HEK293 (cell line): Measurements from ENCODE around the gene FUT6.
A peak's percentile ranks its signal among the peaks of the same experiment; 100 is the strongest.

Experiments used
- CTCF ChIA-PET: fragments of 350-600 bp; formaldehyde crosslinking; extraction: SDS; loops from one replicate; lab custom pipeline; 2021; ENCODE audit warnings: antibody characterized with exemption; lab: Yijun Ruan, JAX
- POLR2A ChIA-PET: fragments of 300-600 bp; formaldehyde crosslinking; extraction: SDS; loops from one replicate; lab custom pipeline; 2020; ENCODE audit warnings: antibody characterized with exemption, inconsistent platforms; lab: Yijun Ruan, JAX
- H3K27ac ChIP-seq: fragments of 200-500 bp; sonication (Bioruptor generic); 2 replicates; pipeline ENCODE4 v1.5.1; 2014; ENCODE audit warnings: low read depth, low read length, control low read depth, inconsistent platforms; ENCODE audit errors: extremely low read depth
- H3K36me3 ChIP-seq, 2 experiments: fragments of 200-500 bp in 1 of 2; sonication (Bioruptor generic) in 1 of 2; 1 replicate in 1 of 2; 2 replicates in 1 of 2; pipeline ENCODE4 v1.5.1; 2014 to 2017; ENCODE audit warnings: inconsistent platforms in 2 of 2, low read length in 2 of 2; ENCODE audit not compliant: control insufficient read depth in 2 of 2, insufficient read depth in 1 of 2
- H3K4me1 ChIP-seq: fragments of 200-500 bp; sonication (Bioruptor generic); 2 replicates; pipeline ENCODE4 v1.5.1; 2014; ENCODE audit warnings: mild to moderate bottlenecking, low read length, inconsistent platforms; ENCODE audit not compliant: control insufficient read depth, insufficient read depth
- H3K4me3 ChIP-seq: 2 replicates; pipeline ENCODE4 v1.5.1; 2011; ENCODE audit warnings: low read depth, mild to moderate bottlenecking, control low read depth, low read length, moderate library complexity
- H3K9me3 ChIP-seq: fragments of 200-500 bp; sonication (Bioruptor generic); 2 replicates; pipeline ENCODE4 v1.5.1; 2014; ENCODE audit warnings: low read depth, low read length, inconsistent platforms; ENCODE audit not compliant: control insufficient read depth, insufficient read depth
- GLI2 ChIP-seq: fragments of 450-650 bp; formaldehyde crosslinking; IDR thresholded peaks from 2 replicates; pipeline ENCODE4; 2017; ENCODE audit warnings: missing biosample characterization, missing genetic modification characterization, low read depth, borderline replicate concordance
- KLF1 ChIP-seq: fragments of 450-650 bp; formaldehyde crosslinking; IDR thresholded peaks from 2 replicates; pipeline ENCODE4 v1.5.1; 2016; ENCODE audit warnings: missing biosample characterization, missing genetic modification characterization
- KLF10 ChIP-seq: fragments of 450-650 bp; IDR thresholded peaks from 2 replicates; pipeline ENCODE4 v1.5.1; 2018; ENCODE audit warnings: missing biosample characterization, mild to moderate bottlenecking, missing genetic modification characterization
- PRDM1 ChIP-seq: fragments of 450-650 bp; formaldehyde crosslinking; IDR thresholded peaks from 2 replicates; pipeline ENCODE4; 2016; ENCODE audit warnings: missing biosample characterization, missing genetic modification characterization
- ZBTB7A ChIP-seq: fragments of 450-650 bp; formaldehyde crosslinking; IDR thresholded peaks from 2 replicates; pipeline ENCODE4 v1.5.1; 2016; ENCODE audit warnings: low read depth, missing biosample characterization, missing genetic modification characterization
- ZBTB8A ChIP-seq: fragments of 450-650 bp; formaldehyde crosslinking; IDR thresholded peaks from 2 replicates; pipeline ENCODE4 v1.5.1; 2016; ENCODE audit warnings: missing biosample characterization, missing genetic modification characterization
- ZFP3 ChIP-seq: fragments of 450-650 bp; formaldehyde crosslinking; IDR thresholded peaks from 2 replicates; pipeline ENCODE4 v1.5.1; 2016; ENCODE audit warnings: low read depth, missing biosample characterization, missing genetic modification characterization
- ZNF10 ChIP-seq: fragments of 450-650 bp; formaldehyde crosslinking; IDR thresholded peaks from 2 replicates; pipeline ENCODE4 v1.5.1; 2017; ENCODE audit warnings: missing biosample characterization, missing genetic modification characterization
- ZNF121 ChIP-seq: fragments of 450-650 bp; formaldehyde crosslinking; IDR thresholded peaks from 2 replicates; pipeline ENCODE4 v1.5.1; 2016; ENCODE audit warnings: missing biosample characterization, missing genetic modification characterization
- ZNF366 ChIP-seq: fragments of 450-650 bp; formaldehyde crosslinking; conservative IDR thresholded peaks from 2 replicates; pipeline ENCODE4 v1.5.1; 2016; ENCODE audit warnings: missing biosample characterization, missing genetic modification characterization
- ZNF530 ChIP-seq: fragments of 450-650 bp; formaldehyde crosslinking; IDR thresholded peaks from 2 replicates; pipeline ENCODE4 v1.5.1; 2016; ENCODE audit warnings: low read depth, missing biosample characterization, missing genetic modification characterization
- ZNF596 ChIP-seq: fragments of 450-650 bp; IDR thresholded peaks from 2 replicates; pipeline ENCODE4 v1.5.0; 2018; ENCODE audit warnings: missing biosample characterization, mild to moderate bottlenecking, missing genetic modification characterization, moderate library complexity
- ZNF623 ChIP-seq: fragments of 450-650 bp; formaldehyde crosslinking; IDR thresholded peaks from 2 replicates; pipeline ENCODE4 v1.5.1; 2016; ENCODE audit warnings: missing biosample characterization, missing genetic modification characterization
- ZNF660 ChIP-seq: fragments of 450-650 bp; IDR thresholded peaks from 2 replicates; pipeline ENCODE4 v1.5.1; 2018; ENCODE audit warnings: missing biosample characterization, mild to moderate bottlenecking, missing genetic modification characterization
- ZXDB ChIP-seq: fragments of 450-650 bp; formaldehyde crosslinking; IDR thresholded peaks from 2 replicates; pipeline ENCODE4 v1.5.1; 2016; ENCODE audit warnings: missing biosample characterization, missing genetic modification characterization
- TF ChIP-seq, protein P1 (sequence below): fragments of 450-650 bp; formaldehyde crosslinking; IDR thresholded peaks from 2 replicates; pipeline ENCODE4 v1.5.1; 2017; ENCODE audit warnings: missing biosample characterization, missing genetic modification characterization
- TF ChIP-seq, protein P2 (sequence below): fragments of 450-650 bp; formaldehyde crosslinking; IDR thresholded peaks from 2 replicates; pipeline ENCODE4 v1.5.1; 2016; ENCODE audit warnings: missing biosample characterization, missing genetic modification characterization

FUT6 gene

DNA sequence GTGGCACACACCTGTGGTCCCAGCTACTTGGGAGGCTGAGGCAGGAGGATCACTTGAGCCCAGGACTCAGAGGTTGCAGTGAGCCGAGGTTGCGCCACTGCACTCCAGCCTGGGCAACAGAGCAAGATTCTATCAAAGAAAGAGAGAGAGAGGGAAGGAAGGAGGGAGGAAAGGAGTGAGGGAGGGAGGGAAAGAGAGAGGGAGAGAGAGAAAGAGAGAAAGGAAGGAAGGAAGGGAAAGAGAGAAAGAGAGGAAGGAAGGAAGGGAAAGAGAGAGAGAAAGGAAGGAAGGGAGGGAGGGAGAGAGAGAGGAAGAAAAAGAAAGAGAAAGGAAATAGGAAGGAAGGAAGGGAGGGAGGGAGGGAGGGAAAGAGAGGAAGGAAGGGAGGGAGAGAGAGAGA is 22.3 kb downstream of the FUT6 start:
- Histone ChIP-seq H3K4me3 (no peak overlapping the region), H3K9me3 (no peaks in the 10 kb centered on the region), H3K27ac (no peak overlapping the region), H3K4me1 (no peaks in the 10 kb centered on the region), H3K36me3 (no peaks in the 10 kb centered on the region)
- ChIA-PET CTCF (interaction anchor here (0.6 to 1.6 kb wide), 2 partner anchors 13 to 43 kb away, joined by 3 to 4 read pairs; no protein-coding TSS in a partner anchor), POLR2A (no interaction called here)
- TF ChIP-seq ZBTB7A (tag by site-specific recombination), result no peak
- TF ChIP-seq ZNF623, result no peak
- TF ChIP-seq ZNF366 (tag by site-specific recombination), result peak; percentile 93
- no peak for TF ChIP-seq GLI2
- TF ChIP-seq KLF10, result no peak
- TF ChIP-seq ZNF121 (tag by site-specific recombination), result peak; percentile 78
- peak; percentile 99 for TF ChIP-seq PRDM1 (tag by site-specific recombination)
- peak; percentile 49; the same call in 1 of the 2 replicates for TF ChIP-seq ZNF596 (tag by site-specific recombination)
- TF ChIP-seq ZNF660, result no peak
- no peak for TF ChIP-seq ZBTB8A (tag by site-specific recombination)
- no peak for TF ChIP-seq KLF1

DNA sequence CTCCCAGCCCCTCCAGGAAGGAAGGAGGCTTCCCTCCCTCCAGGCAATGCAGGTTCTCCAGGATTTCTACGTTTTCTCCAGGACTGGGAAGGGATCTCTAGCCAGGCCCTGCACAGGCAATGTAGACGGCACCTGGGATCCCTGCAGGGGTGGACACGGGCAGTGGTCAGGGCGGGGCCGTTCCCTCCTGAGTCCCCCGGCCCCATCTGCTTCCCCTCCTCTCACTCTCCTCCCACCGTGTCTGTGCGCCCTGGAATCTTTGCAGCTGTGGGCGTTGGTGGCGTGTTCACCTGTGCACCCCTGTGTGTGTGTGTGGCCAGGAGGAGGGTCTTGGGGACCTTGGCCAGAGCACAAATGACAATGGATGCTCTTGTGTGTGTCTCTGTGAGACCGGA is 24.7 kb downstream of the FUT6 start:
- TF ChIP-seq, protein P1, sequence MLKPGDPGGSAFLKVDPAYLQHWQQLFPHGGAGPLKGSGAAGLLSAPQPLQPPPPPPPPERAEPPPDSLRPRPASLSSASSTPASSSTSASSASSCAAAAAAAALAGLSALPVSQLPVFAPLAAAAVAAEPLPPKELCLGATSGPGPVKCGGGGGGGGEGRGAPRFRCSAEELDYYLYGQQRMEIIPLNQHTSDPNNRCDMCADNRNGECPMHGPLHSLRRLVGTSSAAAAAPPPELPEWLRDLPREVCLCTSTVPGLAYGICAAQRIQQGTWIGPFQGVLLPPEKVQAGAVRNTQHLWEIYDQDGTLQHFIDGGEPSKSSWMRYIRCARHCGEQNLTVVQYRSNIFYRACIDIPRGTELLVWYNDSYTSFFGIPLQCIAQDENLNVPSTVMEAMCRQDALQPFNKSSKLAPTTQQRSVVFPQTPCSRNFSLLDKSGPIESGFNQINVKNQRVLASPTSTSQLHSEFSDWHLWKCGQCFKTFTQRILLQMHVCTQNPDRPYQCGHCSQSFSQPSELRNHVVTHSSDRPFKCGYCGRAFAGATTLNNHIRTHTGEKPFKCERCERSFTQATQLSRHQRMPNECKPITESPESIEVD (tag by site-specific recombination), result no peak
- no peak for TF ChIP-seq ZNF10 (tag by site-specific recombination)
- TF ChIP-seq, protein P2, sequence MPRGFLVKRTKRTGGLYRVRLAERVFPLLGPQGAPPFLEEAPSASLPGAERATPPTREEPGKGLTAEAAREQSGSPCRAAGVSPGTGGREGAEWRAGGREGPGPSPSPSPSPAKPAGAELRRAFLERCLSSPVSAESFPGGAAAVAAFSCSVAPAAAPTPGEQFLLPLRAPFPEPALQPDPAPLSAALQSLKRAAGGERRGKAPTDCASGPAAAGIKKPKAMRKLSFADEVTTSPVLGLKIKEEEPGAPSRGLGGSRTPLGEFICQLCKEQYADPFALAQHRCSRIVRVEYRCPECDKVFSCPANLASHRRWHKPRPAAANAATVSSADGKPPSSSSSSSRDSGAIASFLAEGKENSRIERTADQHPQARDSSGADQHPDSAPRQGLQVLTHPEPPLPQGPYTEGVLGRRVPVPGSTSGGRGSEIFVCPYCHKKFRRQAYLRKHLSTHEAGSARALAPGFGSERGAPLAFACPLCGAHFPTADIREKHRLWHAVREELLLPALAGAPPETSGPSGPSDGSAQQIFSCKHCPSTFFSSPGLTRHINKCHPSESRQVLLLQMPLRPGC (tag by site-specific recombination), result no peak
- no peak for TF ChIP-seq ZXDB
- no peak for TF ChIP-seq ZNF530 (tag by site-specific recombination)
- H3K36me3 ChIP-seq, result no peaks in the 10 kb centered on the region
- no peaks in the 10 kb centered on the region for H3K4me1 ChIP-seq
- no peak overlapping the region for H3K27ac ChIP-seq
- CTCF ChIA-PET, result interaction anchor here (1.0 to 2.6 kb wide), 2 partner anchors 11 to 13 kb away, joined by 3 to 19 read pairs; partner anchors contain the start of gene NRTN
- no peaks in the 10 kb centered on the region for H3K9me3 ChIP-seq
- H3K4me3 ChIP-seq, result no peak overlapping the region
- POLR2A ChIA-PET, result no interaction called here

DNA sequence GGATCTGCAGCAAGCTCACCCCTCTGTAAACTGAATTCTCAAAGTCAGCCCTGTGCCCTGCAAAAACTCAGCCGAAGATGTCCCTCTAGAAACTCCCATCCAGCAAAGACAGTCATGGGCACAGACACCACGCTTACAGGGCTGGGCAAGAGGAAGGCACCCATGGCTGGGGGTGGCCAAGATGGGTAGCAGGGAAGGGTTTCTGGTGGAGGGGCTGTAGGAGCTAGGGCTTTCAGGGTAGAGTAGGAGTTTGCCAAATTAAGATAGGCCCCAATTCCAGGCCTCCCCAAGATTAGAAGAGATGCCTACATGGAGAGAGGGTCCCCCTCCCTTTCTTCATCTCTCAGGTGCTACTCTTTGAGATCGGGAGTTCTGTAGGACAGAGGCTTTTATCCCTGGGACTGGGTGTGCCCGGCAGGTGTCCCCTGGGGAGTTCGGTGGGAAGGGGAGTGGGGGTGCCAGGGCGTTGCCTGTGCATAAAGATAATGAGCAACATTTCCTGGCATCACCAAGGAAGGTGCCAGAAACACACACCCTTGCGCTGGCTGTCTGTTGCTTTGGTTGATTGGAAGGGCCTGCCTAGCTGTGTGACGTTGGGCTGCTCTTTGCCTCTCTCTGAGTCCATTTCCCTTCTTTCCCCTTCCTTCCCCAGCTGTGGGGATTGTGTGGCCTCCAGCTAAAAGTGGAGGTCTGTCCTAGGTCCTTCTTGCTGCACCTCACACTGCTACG is 25.2 kb downstream of the FUT6 start:
- POLR2A ChIA-PET, result no interaction called here
- Histone ChIP-seq H3K27ac (no peak overlapping the region), H3K36me3 (no peaks in the 10 kb centered on the region), H3K9me3 (no peaks in the 10 kb centered on the region)
- TF ChIP-seq ZBTB8A (tag by site-specific recombination), result no peak
- TF ChIP-seq ZFP3 (tag by site-specific recombination), result peak; percentile 93
- TF ChIP-seq, all 188 proteins: peak for 1
- H3K4me3 ChIP-seq, result no peak overlapping the region
- CTCF ChIA-PET, result interaction anchor here (2.6 kb wide), 1 partner anchor 10 kb away, joined by 19 read pairs; the partner anchor contains the start of gene NRTN
- H3K4me1 ChIP-seq, result no peaks in the 10 kb centered on the region
